NCI-H460 (cell line): ENCODE results near the gene RPL29. TPM values are rescaled to one million over a fixed set of nuclear protein-coding genes. Genes with fewer than 3 reads are reported as not detected.
"Not testable (repeated sequence)": the region's sequence is repeated elsewhere in the genome, so short reads cannot be mapped to it uniquely, and the experiment has no call there.

Source experiments
- DNase-seq: peaks from one replicate; pipeline ENCODE4 v3.0.0-alpha.2; 2016; ENCODE audit warnings: low read depth; ENCODE audit errors: extremely low read depth
- polyA plus RNA-seq: library from polyadenylated mRNA; depleted of rRNA; stranded (reverse); fragments of >200 nt; gene quantifications from 2 replicates; pipeline ENCODE4 v1.2.3, GENCODE V29; 2014; cell fraction: nucleus; rRNA removed
- total RNA-seq: library from RNA; depleted of rRNA; stranded (reverse); fragments of >200 nt; shearing (Covaris generic); gene quantifications from 2 replicates; pipeline ENCODE4 v1.2.3, GENCODE V29; 2014; rRNA removed

RPL29 gene
- 1,557 and 1,701 TPM in 2 replicates for total RNA-seq
- polyA plus RNA-seq, result 959 and 1,094 TPM in 2 replicates

DNA sequence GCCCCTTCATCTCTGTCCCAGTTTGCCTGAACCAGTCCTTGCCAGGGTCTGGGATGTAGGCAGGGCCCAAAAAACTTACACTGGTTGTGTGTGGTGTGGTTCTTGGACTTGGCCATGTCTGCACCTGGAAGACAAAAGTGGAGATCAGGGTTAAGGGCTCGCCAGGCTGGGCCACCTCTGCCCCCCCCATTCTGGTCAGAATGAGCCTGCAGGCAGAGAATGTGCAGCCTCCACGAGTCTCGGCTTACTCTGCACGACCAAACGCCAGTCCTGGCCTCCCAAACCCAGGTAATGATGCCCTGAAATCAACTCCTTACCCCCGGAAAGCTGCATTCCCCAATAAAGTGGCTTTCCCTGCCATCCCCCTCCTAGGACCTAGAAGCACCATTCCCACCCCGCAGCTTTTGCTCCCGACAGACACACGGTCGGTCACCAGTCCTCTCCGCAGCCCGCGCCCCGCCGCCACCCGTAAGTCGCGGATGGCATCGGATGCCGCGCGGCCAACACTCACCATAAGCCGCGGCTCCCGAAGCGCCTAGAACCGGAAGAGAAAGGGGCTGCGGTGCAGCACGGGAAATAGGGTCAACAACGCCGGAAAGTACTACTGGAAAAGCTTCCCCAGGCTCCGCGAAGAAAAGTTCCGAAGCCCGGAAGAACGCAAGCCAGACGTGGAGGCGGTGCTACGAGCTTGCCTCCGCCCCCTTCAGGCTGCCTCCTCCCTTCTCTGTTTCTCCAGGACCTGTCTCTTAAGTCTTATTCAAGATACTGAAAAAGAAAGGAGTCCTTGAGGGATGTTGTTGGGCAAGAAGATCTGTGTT is at the start of gene RPL29:
Gene RPL29 (minus strand): TSS at position 550 of the 818 bp plus-strand sequence. CDS start 434 bp downstream, at position 116.
- DNase-seq, result peak; percentile 90

- DNase-seq, result no peak
Measured at GRCh38 chr3:52044869-52045619, 49.3 kb upstream of the RPL29 start.

GRCh38 chr3:52043750-52044149 is 48.1 kb upstream of the RPL29 start:
- DNase-seq, result no peak

- not testable (repeated sequence) for DNase-seq
Measured at GRCh38 chr3:52043039-52043438, 47.3 kb upstream of the RPL29 start.

GRCh38 chr3:52041118-52041731 is 45.5 kb upstream of the RPL29 start:
- no peak for DNase-seq

DNA sequence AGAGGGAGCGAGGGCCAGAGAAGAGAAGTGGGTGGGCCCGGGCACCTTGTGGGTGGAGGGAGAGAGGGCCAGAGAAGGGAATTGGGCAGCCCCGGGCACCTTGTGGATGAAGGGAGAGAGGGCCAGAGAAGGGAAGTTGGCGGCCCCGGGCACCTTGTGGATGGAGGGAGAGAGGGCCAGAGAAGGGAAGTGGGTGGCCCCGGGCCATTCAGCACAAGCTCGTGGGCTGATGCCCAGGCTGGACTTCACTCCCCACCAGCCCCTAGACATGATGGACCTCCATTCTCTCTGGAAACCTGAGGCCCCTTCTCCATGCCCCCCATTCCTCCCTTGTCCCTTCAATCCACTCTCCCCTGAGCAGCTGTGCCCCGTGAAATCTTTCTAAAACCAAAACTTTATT is 44.9 kb upstream of the RPL29 start:
- no peak for DNase-seq

- peak; percentile 25 for DNase-seq
Measured at GRCh38 chr3:52039846-52040245, 44.2 kb upstream of the RPL29 start.

DNA sequence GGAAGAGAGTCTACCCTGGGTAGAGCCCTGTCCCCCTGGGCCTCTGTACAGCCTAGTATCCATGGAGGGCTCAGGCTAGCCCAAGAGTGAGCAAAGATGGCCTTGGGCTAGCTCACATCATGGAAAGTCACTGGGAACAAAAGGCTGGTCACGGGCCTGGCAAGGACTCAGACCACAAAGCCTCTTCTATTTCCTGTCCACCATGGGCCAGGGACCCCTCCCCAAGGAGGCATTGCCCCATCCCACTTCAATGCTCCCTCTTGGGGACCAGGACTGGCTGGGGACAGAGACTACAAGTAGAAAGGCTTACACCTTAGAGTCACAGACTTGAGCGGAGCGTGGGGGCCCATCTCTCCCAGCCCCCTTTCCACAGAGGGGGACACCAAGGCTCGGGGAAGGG is 43.7 kb upstream of the RPL29 start:
- DNase-seq, result no peak

GRCh38 chr3:52038227-52038626 is 42.5 kb upstream of the RPL29 start:
- DNase-seq, result no peak

GRCh38 chr3:52037291-52037690 is 41.6 kb upstream of the RPL29 start:
- DNase-seq, result no peak

- no peak for DNase-seq
Measured at GRCh38 chr3:52036829-52037228, 41.1 kb upstream of the RPL29 start.

GRCh38 chr3:52036222-52036694 is 40.6 kb upstream of the RPL29 start:
- DNase-seq, result no peak

- no peak for DNase-seq
Measured at GRCh38 chr3:52034651-52035050, 39.0 kb upstream of the RPL29 start.

- no peak for DNase-seq
Measured at GRCh38 chr3:52034212-52034611, 38.5 kb upstream of the RPL29 start.

- not testable (repeated sequence) for DNase-seq
Measured at GRCh38 chr3:52033748-52034147, 38.1 kb upstream of the RPL29 start.

DNA sequence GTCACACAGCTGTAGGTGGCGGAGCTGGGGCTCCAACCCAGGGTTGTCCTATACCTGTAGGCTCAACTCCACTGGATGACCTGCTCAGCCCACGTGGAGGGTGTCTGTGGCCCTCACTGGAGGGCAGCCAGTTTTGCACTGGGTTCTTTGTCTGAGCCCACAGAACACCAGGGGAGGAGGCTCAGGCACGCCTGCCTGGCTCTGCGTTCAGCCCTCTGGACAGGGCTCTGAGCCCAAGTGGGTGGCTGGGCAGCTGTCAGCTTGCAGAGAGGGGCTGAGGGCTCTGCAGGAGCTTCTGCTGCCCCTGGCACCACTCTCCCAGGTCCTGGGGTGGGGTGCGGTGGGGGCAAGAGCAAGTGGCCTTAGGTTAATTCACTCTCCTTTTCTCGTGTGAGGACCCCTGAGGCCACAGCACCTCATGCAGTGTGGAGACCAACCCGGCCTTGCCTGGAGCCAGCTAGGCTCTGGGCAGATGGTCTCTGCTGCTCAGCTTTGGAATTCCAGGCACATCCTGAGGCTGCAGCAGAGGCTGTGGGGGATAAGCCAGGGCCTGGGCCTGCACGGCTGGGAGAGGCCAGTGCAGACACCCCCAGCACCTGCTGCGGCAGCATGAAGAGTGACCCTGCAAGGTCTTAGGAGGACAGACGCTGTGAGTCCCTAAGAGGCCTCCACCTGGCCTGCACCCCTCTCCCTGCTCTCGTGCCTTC is 37.2 kb upstream of the RPL29 start:
- no peak for DNase-seq

- no peak for DNase-seq
Measured at GRCh38 chr3:52031896-52032295, 36.2 kb upstream of the RPL29 start.

GRCh38 chr3:52030714-52031310 is 35.1 kb upstream of the RPL29 start:
- DNase-seq, result no peak

DNA sequence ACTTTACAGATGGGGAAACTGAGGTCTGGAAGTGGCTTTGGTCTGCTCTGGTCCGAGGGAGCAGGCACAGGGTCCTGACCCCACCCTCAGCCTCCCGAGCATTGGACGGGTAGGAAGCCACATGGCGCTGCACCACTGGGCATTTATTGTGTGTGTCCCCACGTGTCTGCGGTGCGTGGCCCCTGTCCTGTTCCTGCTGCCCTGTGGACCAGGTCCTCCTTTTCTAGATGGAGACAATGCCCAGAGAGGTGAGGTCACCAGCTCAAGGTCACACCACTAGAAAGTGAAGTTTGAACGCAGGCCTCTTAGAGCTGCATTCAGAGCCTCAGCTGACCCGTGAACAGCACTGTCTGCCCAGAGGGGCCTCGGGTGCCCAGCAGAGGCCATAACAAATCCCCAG is 33.8 kb upstream of the RPL29 start:
- no peak for DNase-seq

DNA sequence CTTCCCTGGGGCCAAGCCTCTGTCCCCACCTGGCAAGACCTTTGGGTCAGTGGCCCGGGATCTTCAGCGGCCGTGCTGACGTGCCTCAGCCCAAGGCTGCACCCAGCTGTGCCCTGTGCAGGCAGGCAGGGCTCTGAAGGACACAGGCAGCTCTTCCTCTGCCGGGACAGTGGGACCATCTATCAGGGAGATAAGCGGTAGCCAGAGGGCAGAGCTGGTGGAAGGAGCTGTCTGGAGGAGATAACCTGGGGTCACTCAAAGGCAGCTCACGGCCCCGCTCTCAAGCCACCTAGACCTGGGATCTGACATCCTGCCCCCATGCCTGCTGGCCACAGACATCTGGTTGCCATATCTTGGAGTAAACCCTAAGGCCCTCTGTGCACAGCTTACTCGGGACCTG is 33.4 kb upstream of the RPL29 start:
- no peak for DNase-seq
